Gastrocnemius medialis (tissue), 4 donors: ENCODE results near the gene AGAP5.
A peak's percentile ranks its signal among the peaks of the same experiment; 100 is the strongest.

Experiments used
- CTCF ChIP-seq, 5 experiments: fragments of 450-650 bp in 3 of 5; fragments of 200-600 bp in 2 of 5; sonication (generic) in 2 of 5; IDR thresholded peaks in 4 of 5; conservative IDR thresholded peaks in 1 of 5; 1 replicate in 4 of 5; 2 replicates in 1 of 5; pipeline ENCODE4 v1.5.1; 2016 to 2019; ENCODE audit warnings: antibody characterized with exemption in 5 of 5, mild to moderate bottlenecking in 3 of 5, moderate library complexity in 3 of 5
- POLR2A ChIP-seq, 2 donors: fragments of 450-650 bp; IDR thresholded peaks; one replicate each; pipeline ENCODE4 v1.6.1; 2017; ENCODE audit warnings: antibody characterized with exemption in 2 of 2, mild to moderate bottlenecking in 2 of 2, moderate library complexity in 2 of 2

GRCh38 chr10:73650537-73651331, 47.2 kb downstream of the AGAP5 start:
- no peak for TF ChIP-seq CTCF (IDR thresholded peaks at IDR 0.05 in 4 of 5, conservative IDR thresholded peaks at IDR 0.05 in 1 of 5)
- TF ChIP-seq POLR2A (IDR thresholded peaks at IDR 0.05) = peak; percentile 13 to 38
